ENCODE results near the gene LDB3. TPM values are rescaled to one million over a fixed set of nuclear protein-coding genes. Genes with fewer than 3 reads are reported as not detected.

Gene LDB3
- total and polyA plus RNA-seq, 9 of the 15 experiments (the other 6 are each of a cell fraction or from before 2014, with no cell fraction given), result 0.03 TPM; not detected in 8

DNA sequence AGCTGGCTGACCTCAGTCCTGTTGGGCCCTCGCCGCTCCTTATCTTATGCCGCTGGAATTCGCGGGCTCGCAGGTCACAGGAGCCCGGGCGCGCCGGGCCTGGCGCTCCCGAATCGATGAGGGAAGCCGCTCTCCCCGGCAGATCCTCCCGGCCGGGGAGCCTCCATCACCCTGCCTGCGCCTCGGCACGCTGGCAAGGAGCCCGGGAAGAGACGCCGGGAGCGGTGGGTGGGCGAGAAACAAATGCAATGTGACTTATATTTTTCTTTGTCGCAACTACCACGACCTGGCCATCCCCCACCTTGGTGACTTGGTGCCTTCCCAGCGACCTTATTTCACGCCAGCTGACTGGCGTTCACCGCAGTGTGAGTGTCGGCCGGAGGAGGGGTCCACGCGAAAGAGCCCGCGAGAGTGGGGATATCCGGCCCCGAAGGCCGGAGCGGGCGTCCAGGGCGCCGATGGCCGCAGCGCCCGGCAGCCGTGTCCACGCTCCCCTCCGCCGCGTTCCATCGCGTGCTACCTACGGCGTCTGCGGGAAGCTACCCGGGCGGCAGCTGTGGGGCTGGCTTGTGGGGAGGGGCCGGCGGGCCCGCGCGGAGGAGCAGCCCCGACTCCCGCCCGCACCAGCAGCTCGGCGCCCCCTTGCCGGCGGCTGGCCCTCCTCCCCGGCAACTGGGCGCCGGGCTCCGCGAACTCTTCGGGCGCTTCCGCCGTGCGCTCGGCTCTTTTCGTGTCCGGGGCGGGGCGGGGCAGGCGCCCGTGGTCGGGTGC is 87.6 kb downstream of the LDB3 start (continued):
- TF ChIP-seq ZKSCAN1 (IDR thresholded peaks at IDR 0.05; ENCODE audit: low read depth, low read length), result no peak
- TF ChIP-seq FOXK2 (conservative IDR thresholded peaks at IDR 0.05 in 1 of 2, IDR thresholded peaks at IDR 0.05 in 1 of 2; ENCODE audit: low read depth in 2 of 2), result peak in 1 of 2 experiments; percentile 52; a peak in 1 of 4 replicates
- TF ChIP-seq CBX5 (IDR thresholded peaks at IDR 0.05; ENCODE audit: borderline replicate concordance, low read depth), result no peak
- TF ChIP-seq, protein P1, sequence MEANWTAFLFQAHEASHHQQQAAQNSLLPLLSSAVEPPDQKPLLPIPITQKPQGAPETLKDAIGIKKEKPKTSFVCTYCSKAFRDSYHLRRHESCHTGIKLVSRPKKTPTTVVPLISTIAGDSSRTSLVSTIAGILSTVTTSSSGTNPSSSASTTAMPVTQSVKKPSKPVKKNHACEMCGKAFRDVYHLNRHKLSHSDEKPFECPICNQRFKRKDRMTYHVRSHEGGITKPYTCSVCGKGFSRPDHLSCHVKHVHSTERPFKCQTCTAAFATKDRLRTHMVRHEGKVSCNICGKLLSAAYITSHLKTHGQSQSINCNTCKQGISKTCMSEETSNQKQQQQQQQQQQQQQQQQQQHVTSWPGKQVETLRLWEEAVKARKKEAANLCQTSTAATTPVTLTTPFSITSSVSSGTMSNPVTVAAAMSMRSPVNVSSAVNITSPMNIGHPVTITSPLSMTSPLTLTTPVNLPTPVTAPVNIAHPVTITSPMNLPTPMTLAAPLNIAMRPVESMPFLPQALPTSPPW (CRISPR knock-in tag; IDR thresholded peaks at IDR 0.05), result no peak
- no peak for TF ChIP-seq RBM39 (optimal IDR thresholded peaks at IDR 0.05; ENCODE audit: low read depth, low read length)
- peak; percentile 22 to 23; a peak in 2 of 4 replicates for TF ChIP-seq MAZ (CRISPR knock-in tag; conservative IDR thresholded peaks at IDR 0.05 in 1 of 2, IDR thresholded peaks at IDR 0.05 in 1 of 2)
- TF ChIP-seq, protein P2, sequence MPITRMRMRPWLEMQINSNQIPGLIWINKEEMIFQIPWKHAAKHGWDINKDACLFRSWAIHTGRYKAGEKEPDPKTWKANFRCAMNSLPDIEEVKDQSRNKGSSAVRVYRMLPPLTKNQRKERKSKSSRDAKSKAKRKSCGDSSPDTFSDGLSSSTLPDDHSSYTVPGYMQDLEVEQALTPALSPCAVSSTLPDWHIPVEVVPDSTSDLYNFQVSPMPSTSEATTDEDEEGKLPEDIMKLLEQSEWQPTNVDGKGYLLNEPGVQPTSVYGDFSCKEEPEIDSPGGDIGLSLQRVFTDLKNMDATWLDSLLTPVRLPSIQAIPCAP (CRISPR knock-in tag; IDR thresholded peaks at IDR 0.05; ENCODE audit: borderline replicate concordance), result no peak
- no peak for TF ChIP-seq SLC30A9 (CRISPR knock-in tag; IDR thresholded peaks at IDR 0.05)
- no peak for TF ChIP-seq MTF1 (CRISPR knock-in tag; IDR thresholded peaks at IDR 0.05; ENCODE audit: borderline replicate concordance)
- TF ChIP-seq ZC3H8 (IDR thresholded peaks at IDR 0.05), result no peak
- no peak for TF ChIP-seq RFX5 (IDR thresholded peaks at IDR 0.05; ENCODE audit: low read depth, low read length)
- TF ChIP-seq ETV6 (IDR thresholded peaks at IDR 0.05; ENCODE audit: borderline replicate concordance in 1 of 2, low read depth in 2 of 2, low read length in 1 of 2), result no peak
- TF ChIP-seq ETV6 (CRISPR knock-in tag; IDR thresholded peaks at IDR 0.05; ENCODE audit: borderline replicate concordance), result no peak
- TF ChIP-seq SREBF2 (CRISPR knock-in tag; IDR thresholded peaks at IDR 0.05), result no peak
- no peak for TF ChIP-seq NCOA2 (IDR thresholded peaks at IDR 0.05; ENCODE audit: partially characterized antibody in 2 of 2)
- TF ChIP-seq FOXA3 (CRISPR knock-in tag; conservative IDR thresholded peaks at IDR 0.05 in 1 of 2, IDR thresholded peaks at IDR 0.05 in 1 of 2), result no peak
- no peak for TF ChIP-seq ZNF41 (CRISPR knock-in tag; conservative IDR thresholded peaks at IDR 0.05)
- peak; percentile 20; the same call in 1 of the 2 replicates for TF ChIP-seq FOXP1 (CRISPR knock-in tag; IDR thresholded peaks at IDR 0.05)
- TF ChIP-seq, protein P3, sequence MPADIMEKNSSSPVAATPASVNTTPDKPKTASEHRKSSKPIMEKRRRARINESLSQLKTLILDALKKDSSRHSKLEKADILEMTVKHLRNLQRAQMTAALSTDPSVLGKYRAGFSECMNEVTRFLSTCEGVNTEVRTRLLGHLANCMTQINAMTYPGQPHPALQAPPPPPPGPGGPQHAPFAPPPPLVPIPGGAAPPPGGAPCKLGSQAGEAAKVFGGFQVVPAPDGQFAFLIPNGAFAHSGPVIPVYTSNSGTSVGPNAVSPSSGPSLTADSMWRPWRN (IDR thresholded peaks at IDR 0.05; ENCODE audit: low read depth), result 0 out of 2 replicates have a peak, but pooled peaks have one; percentile 32
- TF ChIP-seq, protein P4, sequence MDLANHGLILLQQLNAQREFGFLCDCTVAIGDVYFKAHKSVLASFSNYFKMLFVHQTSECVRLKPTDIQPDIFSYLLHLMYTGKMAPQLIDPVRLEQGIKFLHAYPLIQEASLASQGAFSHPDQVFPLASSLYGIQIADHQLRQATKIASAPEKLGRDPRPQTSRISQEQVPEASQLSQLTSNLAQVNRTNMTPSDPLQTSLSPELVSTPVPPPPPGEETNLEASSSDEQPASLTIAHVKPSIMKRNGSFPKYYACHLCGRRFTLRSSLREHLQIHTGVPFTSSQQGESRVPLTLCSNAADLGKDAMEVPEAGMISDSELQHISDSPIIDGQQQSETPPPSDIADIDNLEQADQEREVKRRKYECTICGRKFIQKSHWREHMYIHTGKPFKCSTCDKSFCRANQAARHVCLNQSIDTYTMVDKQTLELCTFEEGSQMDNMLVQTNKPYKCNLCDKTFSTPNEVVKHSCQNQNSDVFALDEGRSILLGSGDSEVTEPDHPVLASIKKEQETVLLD (IDR thresholded peaks at IDR 0.05), result no peak
- TF ChIP-seq SETDB1 (IDR thresholded peaks at IDR 0.05; ENCODE audit: low read length), result no peak
- TF ChIP-seq FIP1L1 (IDR thresholded peaks at IDR 0.05; ENCODE audit: low read depth, low read length, poor library complexity, severe bottlenecking), result peak; percentile 49
